A549 (cell line): ENCODE measurements around the gene DUSP7. TPM values are rescaled to one million over a fixed set of nuclear protein-coding genes. Genes with fewer than 3 reads are reported as not detected.

ENCODE experiments used
- ATAC-seq, 2 experiments: fragments of 200-7000 bp in 1 of 2; fragments of >200 bp in 1 of 2; cut with Nextera tagmentation in 1 of 2; cut with Tn5 transposase in 1 of 2; 3 replicates each; pipeline versions ENCODE4 v1.8.0 to v1.9.1; 2018 to 2020; ENCODE audit warnings: mild to moderate bottlenecking in 1 of 2, moderate library complexity in 1 of 2
- CTCF ChIA-PET: fragments of 300-600 bp; sonication (Branson Sonifier 250); formaldehyde crosslinking; extraction: SDS; loops from one replicate; lab custom pipeline; 2021; ENCODE audit warnings: antibody characterized with exemption, inconsistent platforms; lab: Yijun Ruan, JAX
- POLR2A ChIA-PET: fragments of 350-600 bp; formaldehyde crosslinking; extraction: SDS; loops from one replicate; lab custom pipeline; 2021; ENCODE audit warnings: antibody characterized with exemption, inconsistent platforms; lab: Yijun Ruan, JAX
- DNase-seq, 2 experiments: peaks; one replicate each; pipeline versions ENCODE4 v3.0.0 to v3.0.0-alpha.2; 2011 to 2016; ENCODE audit warnings: low read depth in 1 of 2, low spot score in 1 of 2
- FAIRE-seq: peaks from 2 replicates; lab custom pipeline; 2011; peaks lifted over from hg19 to GRCh38; lab: Jason Lieb, UNC
- H3K27ac ChIP-seq, 2 experiments: fragments of >200 bp; sonication (Bioruptor Twin); formaldehyde crosslinking; 3 replicates each; pipeline ENCODE4 v1.5.1; 2016 to 2017
- H3K4me1 ChIP-seq: fragments of >200 bp; sonication (Bioruptor Twin); formaldehyde crosslinking; 3 replicates; pipeline ENCODE4 v1.6.1; 2016
- H3K4me2 ChIP-seq: fragments of >200 bp; sonication (Bioruptor Twin); formaldehyde crosslinking; 3 replicates; pipeline ENCODE4 v1.6.1; 2016
- H3K4me3 ChIP-seq: fragments of >200 bp; sonication (Bioruptor Twin); formaldehyde crosslinking; 3 replicates; pipeline ENCODE4 v1.5.1; 2016
- H3K9me3 ChIP-seq: fragments of >200 bp; sonication (Bioruptor Twin); formaldehyde crosslinking; 3 replicates; pipeline ENCODE4 v1.6.1; 2016
- CEBPB ChIP-seq, 2 experiments: fragments of >200 bp in 1 of 2; sonication (Bioruptor Twin) in 1 of 2; formaldehyde crosslinking in 1 of 2; IDR thresholded peaks; 2 replicates each; pipeline ENCODE4 v1.6.1; 2012 to 2016
- CHD4 ChIP-seq: fragments of 200-600 bp; sonication (generic); IDR thresholded peaks from 2 replicates; pipeline ENCODE4 v1.6.1; 2016; ENCODE audit warnings: antibody characterized with exemption, mild to moderate bottlenecking, borderline replicate concordance
- E2F6 ChIP-seq: IDR thresholded peaks from 2 replicates; pipeline ENCODE4 v1.6.1; 2012; ENCODE audit warnings: low read depth, borderline replicate concordance
- EHMT2 ChIP-seq: fragments of 200-600 bp; sonication (generic); IDR thresholded peaks from 2 replicates; pipeline ENCODE4 v1.6.1; 2016; ENCODE audit warnings: antibody characterized with exemption, low read depth, mild to moderate bottlenecking, moderate library complexity
- ESRRA ChIP-seq: fragments of 150-350 bp; IDR thresholded peaks from 2 replicates; pipeline ENCODE4 v1.6.1; 2014; ENCODE audit warnings: mild to moderate bottlenecking, low read length, borderline replicate concordance
- FOSB ChIP-seq: fragments of 250-450 bp; sonication (Bioruptor Pico); IDR thresholded peaks from 2 replicates; pipeline ENCODE4 v1.5.0; 2020; ENCODE audit warnings: mild to moderate bottlenecking, moderate library complexity
- FOSL2 ChIP-seq, 2 experiments: fragments of 450-650 bp in 1 of 2; fragments of >200 bp in 1 of 2; sonication (Bioruptor Twin) in 1 of 2; formaldehyde crosslinking; IDR thresholded peaks; 2 replicates each; pipeline versions ENCODE4 v1.5.0 to v1.6.1; 2016 to 2020; ENCODE audit warnings: mild to moderate bottlenecking in 1 of 2, moderate library complexity in 1 of 2
- FOXS1 ChIP-seq: fragments of 250-450 bp; sonication (Bioruptor Pico); IDR thresholded peaks from 2 replicates; pipeline ENCODE4 v1.5.0; 2020; ENCODE audit warnings: mild to moderate bottlenecking, moderate library complexity
- HDAC2 ChIP-seq: fragments of 200-600 bp; sonication (generic); IDR thresholded peaks from 2 replicates; pipeline ENCODE4 v1.6.1; 2016
- HES2 ChIP-seq: fragments of >200 bp; sonication (Bioruptor Twin); formaldehyde crosslinking; IDR thresholded peaks from 2 replicates; pipeline ENCODE4 v1.6.1; 2016
- HOXA7 ChIP-seq: fragments of 250-450 bp; sonication (Bioruptor Pico); IDR thresholded peaks from 2 replicates; pipeline ENCODE4 v1.5.0; 2020; ENCODE audit warnings: mild to moderate bottlenecking, moderate library complexity
- JUNB ChIP-seq: fragments of >200 bp; sonication (Bioruptor Twin); formaldehyde crosslinking; IDR thresholded peaks from 2 replicates; pipeline ENCODE4 v1.6.1; 2016
- KDM1A ChIP-seq: fragments of 200-600 bp; sonication (generic); IDR thresholded peaks from 2 replicates; pipeline ENCODE4 v1.6.1; 2016; ENCODE audit warnings: low read depth, mild to moderate bottlenecking
- KDM5A ChIP-seq: fragments of 200-600 bp; sonication (generic); IDR thresholded peaks from 2 replicates; pipeline ENCODE4 v1.6.1; 2016; ENCODE audit warnings: antibody characterized with exemption, mild to moderate bottlenecking
- NFE2L2 ChIP-seq: fragments of 150-350 bp; conservative IDR thresholded peaks from 2 replicates; pipeline ENCODE4 v1.6.1; 2014; ENCODE audit warnings: low read length
- NPAS2 ChIP-seq: fragments of 250-450 bp; sonication (Bioruptor Pico); IDR thresholded peaks from 2 replicates; pipeline ENCODE4 v1.8.0; 2022; ENCODE audit warnings: mild to moderate bottlenecking, moderate library complexity, borderline replicate concordance
- PHF8 ChIP-seq: fragments of 200-600 bp; sonication (generic); IDR thresholded peaks from 2 replicates; pipeline ENCODE4 v1.6.1; 2016; ENCODE audit warnings: low read depth, mild to moderate bottlenecking, antibody characterized with exemption, moderate library complexity, borderline replicate concordance
- POLR2A ChIP-seq: IDR thresholded peaks from 2 replicates; pipeline ENCODE4 v1.6.1; 2012; ENCODE audit warnings: mild to moderate bottlenecking, low read length
- RCOR1 ChIP-seq: fragments of 150-350 bp; IDR thresholded peaks from 2 replicates; pipeline ENCODE4 v1.6.1; 2014; ENCODE audit warnings: antibody characterized with exemption, low read length, low read depth
- RFX5 ChIP-seq: fragments of 450-650 bp; IDR thresholded peaks from 2 replicates; pipeline ENCODE4 v1.7.1; 2014; ENCODE audit warnings: antibody characterized with exemption, mild to moderate bottlenecking, moderate library complexity
- RNF2 ChIP-seq: fragments of 200-600 bp; sonication (generic); IDR thresholded peaks from 2 replicates; pipeline ENCODE4 v1.6.1; 2016; ENCODE audit warnings: low read depth, mild to moderate bottlenecking, antibody characterized with exemption, moderate library complexity, borderline replicate concordance
- SREBF2 ChIP-seq: fragments of 450-650 bp; IDR thresholded peaks from 2 replicates; pipeline ENCODE4 v1.6.1; 2014; ENCODE audit warnings: mild to moderate bottlenecking, moderate library complexity
- USF2 ChIP-seq: fragments of 450-650 bp; IDR thresholded peaks from 2 replicates; pipeline ENCODE4 v1.6.1; 2014; ENCODE audit warnings: antibody characterized with exemption
- ZC3H11A ChIP-seq: fragments of 450-650 bp; IDR thresholded peaks from 2 replicates; pipeline ENCODE4 v1.6.1; 2014; ENCODE audit warnings: antibody characterized with exemption, mild to moderate bottlenecking
- ZFP36 ChIP-seq: fragments of 450-650 bp; IDR thresholded peaks from 2 replicates; pipeline ENCODE4 v1.6.1; 2014; ENCODE audit warnings: borderline replicate concordance; ENCODE audit not compliant: partially characterized antibody
- WGBS: methylation state at CpG from one replicate; pipeline ENCODE4 v1.1.6; 2017; ENCODE audit errors: missing lambda C conversion rate; 5-methylcytosine and 5-hydroxymethylcytosine counted together
- polyA plus RNA-seq, 4 experiments: library from polyadenylated mRNA; depleted of rRNA in 3 of 4; stranded (reverse); fragments of >200 nt; fragmentation: RNase III in 1 of 4; extraction: RNeasy Plus Mini Kit Qiagen cat#74134 plus additional on column Dnase treatment in 1 of 4; gene quantifications; 2 replicates in 3 of 4; 3 replicates in 1 of 4; pipeline ENCODE4 v1.2.3, GENCODE V29; 2011 to 2017

DUSP7 gene
- polyA plus RNA-seq, 2 of the 4 experiments (the other 2 are of a cell fraction): 4.4 to 4.8 TPM

- POLR2A ChIA-PET: no interaction called here
- 88% methylated on average over 4 of the region's 7 CpGs for WGBS
- no peak for TF ChIP-seq JUNB
- TF ChIP-seq NPAS2 (CRISPR knock-in tag): no peak
- no peak for TF ChIP-seq NFE2L2
- no peak for TF ChIP-seq ZC3H11A
- TF ChIP-seq EHMT2: no peak
- TF ChIP-seq KDM5A: no peak
- no peak for TF ChIP-seq ESRRA
- TF ChIP-seq CHD4: no peak
- TF ChIP-seq RCOR1: no peak
- TF ChIP-seq USF2: no peak
- TF ChIP-seq, all 56 proteins: peak for 0
- CTCF ChIA-PET: interaction anchor here (1.2 kb wide), 1 partner anchor 51 kb away, joined by 3 read pairs; no protein-coding TSS in a partner anchor
- no peak overlapping the region for H3K4me2 ChIP-seq
- DNase-seq (no peak), ATAC-seq (no peak), FAIRE-seq (no peak)
- no peaks in the 10 kb centered on the region for H3K4me1 ChIP-seq
- no peak overlapping the region for H3K27ac ChIP-seq
- no peaks in the 10 kb centered on the region for H3K9me3 ChIP-seq
- no peak overlapping the region for H3K4me3 ChIP-seq
These were observed 37.6 kb upstream of the DUSP7 start for GRCh38 chr3:52093756-52094545.

GRCh38 chr3:52092891-52093290 lies 36.5 kb upstream of the DUSP7 start:
- no peaks in the 10 kb centered on the region for H3K4me1 ChIP-seq
- TF ChIP-seq NPAS2 (CRISPR knock-in tag) (no peak), FOXS1 (no peak), KDM1A (no peak), POLR2A (no peak), PHF8 (no peak), FOSB (no peak), FOSL2 (IDR thresholded peaks at IDR 0.05) (no peak), FOSL2 (CRISPR knock-in tag; IDR thresholded peaks at IDR 0.05) (no peak), CEBPB (IDR thresholded peaks at IDR 0.05) (no peak), SREBF2 (no peak), RFX5 (no peak), HOXA7 (no peak), HDAC2 (no peak), CHD4 (no peak), RNF2 (no peak), E2F6 (no peak), ZFP36 (no peak), HES2 (no peak)
- TF ChIP-seq, all 56 proteins: peak for 0
- ChIA-PET CTCF (no interaction called here), POLR2A (no interaction called here)
- ATAC-seq: no peak
- Histone ChIP-seq H3K4me3 (no peak overlapping the region), H3K9me3 (no peaks in the 10 kb centered on the region), H3K4me2 (no peak overlapping the region), H3K27ac (no peak overlapping the region)
- DNase-seq: no peak
- WGBS: 92% methylated on average over 6 of the region's 7 CpGs
- no peak for FAIRE-seq
